Endothelial cell (in vitro differentiated cells): ENCODE results near the gene MYL6. TPM values are rescaled to one million over a fixed set of nuclear protein-coding genes. Genes with fewer than 3 reads are reported as not detected.

Source experiments
- DNase-seq: peaks from one replicate; pipeline ENCODE4 v3.0.0; 2021; ENCODE audit warnings: low spot score
- H3K27ac Mint-ChIP-seq: one replicate; pipeline ENCODE4 v1.8.0; 2021; ENCODE audit warnings: mixed read lengths, inconsistent platforms; ENCODE audit not compliant: unreplicated experiment
- H3K27me3 Mint-ChIP-seq: one replicate; pipeline ENCODE4 v1.8.0; 2021; ENCODE audit warnings: mild to moderate bottlenecking, moderate library complexity, mixed read lengths, inconsistent platforms; ENCODE audit not compliant: unreplicated experiment
- H3K36me3 Mint-ChIP-seq: one replicate; pipeline ENCODE4 v1.8.0; 2021; ENCODE audit warnings: mild to moderate bottlenecking, low read depth, mixed read lengths, inconsistent platforms; ENCODE audit not compliant: unreplicated experiment
- H3K4me1 Mint-ChIP-seq: one replicate; pipeline ENCODE4 v1.8.0; 2021; ENCODE audit warnings: mild to moderate bottlenecking, mixed read lengths, inconsistent platforms; ENCODE audit not compliant: unreplicated experiment
- H3K4me3 Mint-ChIP-seq: one replicate; pipeline ENCODE4 v1.8.0; 2021; ENCODE audit warnings: mild to moderate bottlenecking, mixed read lengths, inconsistent platforms; ENCODE audit not compliant: unreplicated experiment
- H3K9me3 Mint-ChIP-seq: one replicate; pipeline ENCODE4 v1.8.0; 2021; ENCODE audit warnings: mixed read lengths, inconsistent platforms; ENCODE audit not compliant: unreplicated experiment
- total RNA-seq: library from RNA; stranded (reverse); fragmentation: NEBNext Ultra II Directional; extraction: Animal tissue kit (Norgen Biotek cat#: 25700); gene quantifications from one replicate; pipeline ENCODE4 v1.2.1, GENCODE V29; 2021; ENCODE audit not compliant: unreplicated experiment
- TF ChIP-seq, protein P1 (sequence below): fragments of 200-600 bp; sonication (generic); IDR thresholded peaks from one replicate; pipeline ENCODE4 v1.5.0; 2021; ENCODE audit warnings: antibody characterized with exemption; ENCODE audit not compliant: unreplicated experiment

MYL6 gene
- total RNA-seq, 1 donor from 2014 or later: 2,481 TPM

DNA sequence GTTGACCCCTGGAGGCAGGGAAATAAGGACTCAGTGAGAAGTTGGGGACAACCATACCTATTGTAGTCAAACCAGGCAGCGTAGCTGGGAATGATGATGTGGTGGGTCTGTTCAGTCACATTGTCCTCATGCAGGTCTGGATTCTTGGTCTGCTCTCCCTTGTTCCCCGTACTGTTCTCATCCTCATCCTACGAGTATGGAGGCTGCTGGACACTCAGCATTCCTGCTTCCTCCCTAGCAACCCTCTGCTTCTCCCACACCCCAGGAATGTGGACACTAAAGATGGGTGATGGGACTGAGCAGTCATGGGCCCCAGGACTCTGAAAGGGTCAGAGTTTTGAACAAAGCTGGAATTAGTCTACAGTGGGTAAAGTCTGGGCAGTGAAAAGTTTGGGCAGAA lies 20.2 kb downstream of the MYL6 start:
- TF ChIP-seq, protein P1, sequence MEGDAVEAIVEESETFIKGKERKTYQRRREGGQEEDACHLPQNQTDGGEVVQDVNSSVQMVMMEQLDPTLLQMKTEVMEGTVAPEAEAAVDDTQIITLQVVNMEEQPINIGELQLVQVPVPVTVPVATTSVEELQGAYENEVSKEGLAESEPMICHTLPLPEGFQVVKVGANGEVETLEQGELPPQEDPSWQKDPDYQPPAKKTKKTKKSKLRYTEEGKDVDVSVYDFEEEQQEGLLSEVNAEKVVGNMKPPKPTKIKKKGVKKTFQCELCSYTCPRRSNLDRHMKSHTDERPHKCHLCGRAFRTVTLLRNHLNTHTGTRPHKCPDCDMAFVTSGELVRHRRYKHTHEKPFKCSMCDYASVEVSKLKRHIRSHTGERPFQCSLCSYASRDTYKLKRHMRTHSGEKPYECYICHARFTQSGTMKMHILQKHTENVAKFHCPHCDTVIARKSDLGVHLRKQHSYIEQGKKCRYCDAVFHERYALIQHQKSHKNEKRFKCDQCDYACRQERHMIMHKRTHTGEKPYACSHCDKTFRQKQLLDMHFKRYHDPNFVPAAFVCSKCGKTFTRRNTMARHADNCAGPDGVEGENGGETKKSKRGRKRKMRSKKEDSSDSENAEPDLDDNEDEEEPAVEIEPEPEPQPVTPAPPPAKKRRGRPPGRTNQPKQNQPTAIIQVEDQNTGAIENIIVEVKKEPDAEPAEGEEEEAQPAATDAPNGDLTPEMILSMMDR: no peak
- Mint-ChIP-seq H3K27ac (no peak overlapping the region), H3K36me3 (peaks cover 58% of the 10 kb centered on the region), H3K9me3 (no peaks in the 10 kb centered on the region), H3K4me3 (no peak overlapping the region), H3K4me1 (no peaks in the 10 kb centered on the region), H3K27me3 (peaks cover 7% of the 10 kb centered on the region)
- no peak for DNase-seq

- H3K4me1 Mint-ChIP-seq: peaks cover 31% of the 10 kb centered on the region
- H3K27ac Mint-ChIP-seq: no peak overlapping the region
- H3K4me3 Mint-ChIP-seq: no peak overlapping the region
- TF ChIP-seq, protein P1: no peak
- DNase-seq: no peak
- peaks cover 25% of the 10 kb centered on the region for H3K27me3 Mint-ChIP-seq
- H3K36me3 Mint-ChIP-seq: peaks cover 29% of the 10 kb centered on the region
- H3K9me3 Mint-ChIP-seq: no peaks in the 10 kb centered on the region
Observed at GRCh38 chr12:56186957-56187356, 28.8 kb downstream of the MYL6 start.

- Mint-ChIP-seq H3K4me1 (peaks cover 33% of the 10 kb centered on the region), H3K9me3 (no peaks in the 10 kb centered on the region), H3K36me3 (peaks cover 32% of the 10 kb centered on the region), H3K4me3 (peak overlapping the region; percentile 96), H3K27ac (peak overlapping the region; percentile 81), H3K27me3 (peaks cover 28% of the 10 kb centered on the region)
- DNase-seq: no peak
- TF ChIP-seq, protein P1: no peak
Observed at GRCh38 chr12:56188131-56188777, 30.1 kb downstream of the MYL6 start.

- no peaks in the 10 kb centered on the region for H3K9me3 Mint-ChIP-seq
- peaks cover 28% of the 10 kb centered on the region for H3K27me3 Mint-ChIP-seq
- peak overlapping the region; percentile 96 for H3K4me3 Mint-ChIP-seq
- DNase-seq: peak; percentile 46
- H3K36me3 Mint-ChIP-seq: peaks cover 32% of the 10 kb centered on the region
- peaks cover 37% of the 10 kb centered on the region for H3K4me1 Mint-ChIP-seq
- peak overlapping the region; percentile 81 for H3K27ac Mint-ChIP-seq
- TF ChIP-seq, protein P1: no peak
Observed at GRCh38 chr12:56188778-56189098, 30.6 kb downstream of the MYL6 start.

GRCh38 chr12:56189099-56189917 lies 31.1 kb downstream of the MYL6 start, which contains the start of gene SMARCC2:
SMARCC2 (minus strand) TSS chr12:56189483; CDS start chr12:56189461, 22 bp downstream.
- peak; percentile 95 for DNase-seq
- Mint-ChIP-seq H3K27ac (peak within 1 kb of the TSS; percentile 95), H3K4me3 (peak within 1 kb of the TSS; percentile 97), H3K9me3 (no peaks in the 10 kb centered on the region), H3K4me1 (peaks cover 37% of the 10 kb centered on the region), H3K36me3 (peaks cover 32% of the 10 kb centered on the region), H3K27me3 (peaks cover 28% of the 10 kb centered on the region)
- TF ChIP-seq, protein P1: peak; percentile 86
